GM12864 (cell line): ENCODE measurements around the gene PPM1N.
"Not testable (repeated sequence)": the region's sequence is repeated elsewhere in the genome, so short reads cannot be mapped to it uniquely, and the experiment has no call there.

Experiments used
- DNase-seq: peaks from one replicate; pipeline ENCODE4 v3.0.0-alpha.2; 2011; ENCODE audit warnings: low read depth
- H3K4me3 ChIP-seq: 2 replicates; pipeline ENCODE4 v1.5.1; 2011; ENCODE audit warnings: mild to moderate bottlenecking, low read depth, low read length, control low read depth
- TF ChIP-seq, protein P1 (sequence below): IDR thresholded peaks from 2 replicates; pipeline ENCODE4 v1.5.1; 2011; ENCODE audit warnings: low read depth, mild to moderate bottlenecking, moderate library complexity, low read length, control low read depth, inconsistent platforms; ENCODE audit errors: missing control alignments

Gene PPM1N

DNA sequence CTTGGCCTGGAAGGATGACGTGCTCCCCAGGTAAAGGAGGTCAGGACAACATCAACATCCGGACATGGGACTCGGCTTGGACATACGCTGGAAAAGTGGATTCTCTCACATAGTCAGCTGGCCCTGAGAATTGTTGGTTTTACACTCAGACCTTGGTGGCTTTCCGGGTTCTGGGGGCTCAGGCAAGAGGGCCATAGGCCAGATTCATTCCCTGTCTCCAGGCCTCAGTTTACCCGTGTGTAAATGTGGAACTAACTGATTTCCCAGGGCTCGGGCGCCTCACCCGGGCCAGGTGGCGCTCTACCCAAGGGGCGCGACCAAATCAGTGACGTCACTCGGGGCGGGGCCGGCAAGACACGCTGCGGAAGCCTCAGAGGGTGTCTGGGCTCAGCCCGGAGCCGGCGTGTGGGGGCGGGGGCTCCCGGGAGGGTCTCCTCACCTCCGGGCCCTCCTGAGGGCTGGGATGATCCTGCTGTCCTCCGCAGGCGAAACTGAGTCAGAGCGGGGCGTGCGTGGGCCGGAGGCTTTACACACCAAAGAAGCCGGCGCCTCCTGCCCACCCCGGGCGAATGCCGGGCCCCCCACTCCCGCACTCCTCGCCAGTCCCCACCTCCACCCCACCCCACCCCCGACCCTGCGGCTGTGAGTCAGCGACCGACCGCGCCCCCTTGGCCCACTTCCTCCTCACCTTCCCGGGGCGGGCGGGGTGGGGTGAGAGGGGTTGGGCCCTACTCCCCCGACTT, 8.2 kb downstream of the PPM1N start:
- TF ChIP-seq, protein P1, sequence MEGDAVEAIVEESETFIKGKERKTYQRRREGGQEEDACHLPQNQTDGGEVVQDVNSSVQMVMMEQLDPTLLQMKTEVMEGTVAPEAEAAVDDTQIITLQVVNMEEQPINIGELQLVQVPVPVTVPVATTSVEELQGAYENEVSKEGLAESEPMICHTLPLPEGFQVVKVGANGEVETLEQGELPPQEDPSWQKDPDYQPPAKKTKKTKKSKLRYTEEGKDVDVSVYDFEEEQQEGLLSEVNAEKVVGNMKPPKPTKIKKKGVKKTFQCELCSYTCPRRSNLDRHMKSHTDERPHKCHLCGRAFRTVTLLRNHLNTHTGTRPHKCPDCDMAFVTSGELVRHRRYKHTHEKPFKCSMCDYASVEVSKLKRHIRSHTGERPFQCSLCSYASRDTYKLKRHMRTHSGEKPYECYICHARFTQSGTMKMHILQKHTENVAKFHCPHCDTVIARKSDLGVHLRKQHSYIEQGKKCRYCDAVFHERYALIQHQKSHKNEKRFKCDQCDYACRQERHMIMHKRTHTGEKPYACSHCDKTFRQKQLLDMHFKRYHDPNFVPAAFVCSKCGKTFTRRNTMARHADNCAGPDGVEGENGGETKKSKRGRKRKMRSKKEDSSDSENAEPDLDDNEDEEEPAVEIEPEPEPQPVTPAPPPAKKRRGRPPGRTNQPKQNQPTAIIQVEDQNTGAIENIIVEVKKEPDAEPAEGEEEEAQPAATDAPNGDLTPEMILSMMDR: peak; percentile 41

DNA sequence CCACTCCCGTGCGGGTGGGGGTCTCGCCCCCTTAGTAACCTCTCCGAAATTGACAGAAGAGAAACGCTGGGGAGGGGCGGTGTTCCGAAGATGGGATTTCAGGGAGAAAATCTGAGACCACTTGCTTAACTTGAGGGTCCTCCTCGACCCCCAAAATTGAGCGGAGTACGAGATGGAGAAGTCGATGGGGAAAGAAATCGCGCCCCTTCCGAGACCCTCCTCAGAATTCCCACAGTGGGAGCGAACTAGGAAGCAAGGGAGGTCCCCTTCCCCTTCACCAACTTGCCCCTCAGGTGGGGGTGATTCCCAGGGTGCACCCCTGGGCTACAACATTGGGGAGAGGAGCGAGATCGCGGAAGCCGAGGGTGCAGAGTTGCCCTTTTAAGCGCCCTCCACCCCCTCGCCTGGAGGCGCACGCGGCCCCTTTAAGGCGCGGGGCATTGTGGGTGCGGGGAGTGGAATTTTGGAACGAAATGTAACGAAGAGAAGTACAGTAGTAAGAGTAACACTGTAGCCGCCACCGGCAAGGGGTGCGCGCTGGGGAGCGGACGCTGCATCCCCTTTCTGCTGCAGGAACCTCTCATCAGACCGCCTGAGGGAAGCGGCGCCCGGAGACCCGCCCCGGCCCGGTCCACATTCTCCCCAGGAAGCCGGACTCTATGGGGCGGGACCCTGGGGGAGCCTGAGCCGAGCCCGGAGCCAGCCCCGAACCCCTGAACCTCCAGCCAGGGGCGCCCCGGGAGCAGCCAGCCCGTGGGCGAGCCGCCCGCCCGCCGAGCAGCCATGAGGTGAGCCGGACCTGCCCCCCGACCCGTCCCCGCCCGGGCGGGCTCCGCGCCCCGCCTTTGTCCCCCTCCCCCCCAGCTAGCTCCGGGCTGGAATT, 9.0 kb downstream of the PPM1N start, which contains the start of gene VASP:
VASP (plus strand) TSS at position 491 of the 883 bp plus-strand sequence; CDS start at position 784, 293 bp downstream.
- DNase-seq: peak; percentile 80
- TF ChIP-seq, protein P1: no peak
- peak within 1 kb of the TSS; percentile 94 for H3K4me3 ChIP-seq

More for the DNA sequence above, 8.2 kb downstream of the PPM1N start:
- peak overlapping the region; percentile 94 for H3K4me3 ChIP-seq
- DNase-seq: peak; percentile 68

DNA sequence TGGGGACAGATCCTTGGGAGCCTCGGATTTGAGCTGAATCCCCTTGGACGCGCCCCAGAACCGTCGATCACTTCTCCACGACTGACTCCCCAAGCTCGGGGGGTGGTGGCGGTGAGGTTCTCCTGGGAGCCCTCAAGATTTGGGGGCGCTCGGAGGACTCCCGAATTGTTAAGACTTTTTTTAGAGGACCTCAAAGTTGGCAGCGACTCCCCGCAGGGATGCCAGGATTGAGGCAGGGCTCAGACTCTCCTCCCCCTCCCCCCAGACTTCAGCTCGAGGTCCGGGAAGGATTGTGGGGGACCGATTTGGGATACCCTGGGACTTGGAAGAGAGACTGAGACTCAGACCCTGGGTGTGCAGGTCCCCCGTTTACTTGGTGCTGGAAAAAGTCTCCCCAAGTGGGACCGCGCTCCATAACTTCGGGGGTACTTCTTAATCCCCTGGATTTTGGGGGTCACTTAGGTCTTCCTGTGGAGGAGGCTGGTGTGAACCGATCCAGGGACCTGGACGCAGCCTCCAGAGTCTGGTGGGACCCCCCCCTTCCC, 9.7 kb downstream of the PPM1N start:
- TF ChIP-seq, protein P1: no peak
- no peak for DNase-seq
- peak overlapping the region; percentile 94 for H3K4me3 ChIP-seq

DNA sequence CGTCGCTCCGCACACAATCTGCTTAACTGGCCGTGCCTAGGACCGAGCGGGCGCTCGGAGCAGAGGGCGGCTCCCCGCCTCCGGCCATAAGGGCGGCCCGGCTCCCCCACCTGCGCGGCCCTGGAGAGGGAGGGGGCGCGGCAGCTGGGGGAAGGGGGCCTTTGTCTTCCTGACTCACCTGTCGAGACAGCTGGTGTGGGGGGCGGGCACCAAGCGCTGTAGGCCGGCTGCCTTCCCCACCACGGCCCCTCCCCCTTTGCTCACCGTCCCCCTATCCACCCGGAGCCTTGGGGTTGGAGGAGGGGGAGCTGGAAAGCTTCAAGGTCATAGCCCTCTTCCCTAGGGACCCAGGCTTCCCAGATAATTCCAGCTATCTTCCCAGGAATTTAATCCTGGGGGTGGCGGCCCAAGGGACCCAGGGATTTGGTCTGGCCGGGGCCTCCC, 10.2 kb downstream of the PPM1N start:
- TF ChIP-seq, protein P1: no peak
- no peak for DNase-seq
- peak overlapping the region; percentile 94 for H3K4me3 ChIP-seq

DNA sequence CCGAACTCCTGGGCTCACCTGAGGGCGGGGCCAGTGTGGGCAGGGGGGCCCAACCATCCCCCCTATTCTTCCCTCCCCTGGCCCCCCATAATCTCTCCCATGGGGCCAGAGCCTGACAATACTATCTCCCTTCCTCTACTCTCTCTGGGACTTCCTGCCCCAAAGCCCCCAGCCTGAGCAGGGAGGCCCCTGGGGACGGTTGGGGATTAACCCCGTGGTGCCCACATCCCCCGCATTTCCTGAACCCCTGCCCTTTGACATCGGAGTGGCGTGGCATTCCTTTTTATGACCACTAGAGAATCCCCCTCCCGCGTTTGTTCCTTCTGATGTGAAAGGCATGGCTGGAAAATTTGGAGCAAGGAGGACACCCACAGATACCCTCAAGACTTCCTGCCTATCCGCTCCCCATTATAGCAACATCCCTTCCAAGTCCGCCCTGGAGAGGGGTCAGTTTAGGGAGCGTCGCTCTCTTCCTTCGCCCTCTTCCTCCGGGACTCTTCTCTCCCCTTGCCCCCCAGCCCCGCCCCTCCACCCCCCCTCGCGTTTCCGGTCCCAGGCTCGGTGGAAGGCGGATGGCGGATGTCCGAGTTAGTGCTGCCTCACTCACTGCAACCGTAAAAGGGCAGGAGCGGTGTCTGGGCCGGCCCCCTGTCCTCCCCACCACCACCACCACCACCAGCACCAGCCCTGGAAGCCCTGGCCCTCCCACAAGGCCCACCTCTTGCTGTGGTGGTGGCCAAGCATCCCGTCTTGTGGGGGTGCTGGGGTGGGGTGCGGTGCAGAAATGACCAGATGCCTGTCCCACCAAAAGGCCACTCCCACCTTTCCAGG, 10.8 kb downstream of the PPM1N start:
- peak overlapping the region; percentile 94 for H3K4me3 ChIP-seq
- DNase-seq: peak; percentile 46
- TF ChIP-seq, protein P1: peak; percentile 25

DNA sequence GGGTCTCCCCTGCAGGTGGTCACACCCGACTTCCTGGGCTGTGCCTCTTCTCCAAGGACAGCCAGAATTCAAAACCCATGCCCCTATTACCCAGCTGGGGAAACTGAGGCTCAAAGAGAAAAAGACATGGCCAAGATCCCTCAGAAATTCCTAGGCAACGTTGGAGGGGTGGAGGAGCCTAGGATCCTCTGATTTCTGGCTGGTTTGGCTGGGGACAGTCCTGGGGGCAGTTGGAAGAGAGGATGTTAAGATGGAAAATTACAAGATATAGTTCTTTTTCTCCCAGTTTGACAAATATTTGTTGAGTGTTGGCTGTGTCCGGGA, 11.4 kb downstream of the PPM1N start:
- no peak for DNase-seq
- H3K4me3 ChIP-seq: peak overlapping the region; percentile 94

DNA sequence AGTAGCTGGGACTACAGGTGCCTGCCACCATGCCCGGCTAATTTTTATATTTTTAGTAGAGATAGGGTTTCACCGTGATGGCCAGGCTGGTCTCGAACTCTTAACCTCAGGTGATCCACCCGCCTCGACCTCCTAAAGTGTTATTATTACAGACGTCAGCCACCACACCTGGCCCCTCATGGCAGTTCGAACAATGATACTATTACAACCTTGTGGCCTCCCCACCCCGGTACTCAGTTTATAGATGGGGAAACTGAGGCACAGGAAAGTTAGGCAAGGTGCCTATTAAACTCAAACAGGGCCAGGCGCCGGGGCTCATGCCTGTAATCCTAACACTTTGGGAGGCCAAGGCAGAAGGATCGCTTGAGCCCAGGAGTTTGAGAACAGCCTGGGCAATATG, 12.1 kb downstream of the PPM1N start:
- not testable (repeated sequence) for DNase-seq
- peak overlapping the region; percentile 94; the same call in 1 of the 2 replicates for H3K4me3 ChIP-seq

More for the DNA sequence above, 11.4 kb downstream of the PPM1N start:
- TF ChIP-seq, protein P1: no peak
